BJ (cell line): ENCODE data around the gene HMCN2. TPM values are rescaled to one million over a fixed set of nuclear protein-coding genes. Genes with fewer than 3 reads are reported as not detected.
"Not testable (repeated sequence)": the region's sequence is repeated elsewhere in the genome, so short reads cannot be mapped to it uniquely, and the experiment has no call there.

Experiments
- CTCF ChIA-PET: fragments of 350-600 bp; formaldehyde crosslinking; extraction: SDS; loops from one replicate; lab custom pipeline; 2021; ENCODE audit warnings: antibody characterized with exemption, inconsistent platforms; lab: Yijun Ruan, JAX
- POLR2A ChIA-PET: fragments of 300-600 bp; sonication (Branson Sonifier 250); formaldehyde crosslinking; extraction: SDS; loops from one replicate; lab custom pipeline; 2021; ENCODE audit warnings: antibody characterized with exemption; lab: Charles Lee
- DNase-seq: peaks from one replicate; pipeline ENCODE4 v3.0.0-alpha.2; 2011; ENCODE audit warnings: low read depth
- H3K27me3 ChIP-seq: 2 replicates; pipeline ENCODE4 v1.6.0; 2011; ENCODE audit warnings: low read length; ENCODE audit not compliant: control insufficient read depth, insufficient read depth
- H3K36me3 ChIP-seq: 2 replicates; pipeline ENCODE4 v1.5.1; 2011; ENCODE audit warnings: low read length; ENCODE audit not compliant: control insufficient read depth, insufficient read depth
- H3K4me3 ChIP-seq: 2 replicates; pipeline ENCODE4 v1.5.1; 2011; ENCODE audit warnings: low read depth, mild to moderate bottlenecking, control low read depth, low read length
- polyA plus RNA-seq: library from polyadenylated mRNA; depleted of rRNA; stranded (reverse); fragments of >200 nt; gene quantifications from 2 replicates; pipeline ENCODE4 v1.2.3, GENCODE V29; 2011
- TF ChIP-seq, protein P1 (sequence below): IDR thresholded peaks from 2 replicates; pipeline ENCODE4 v1.5.1; 2011; ENCODE audit warnings: low read depth, mild to moderate bottlenecking, control low read depth, inconsistent platforms, low read length, moderate library complexity; ENCODE audit not compliant: insufficient read depth

HMCN2 gene
- polyA plus RNA-seq, 1 experiment, result not detected

- POLR2A ChIA-PET, result no interaction called here
- Histone ChIP-seq H3K27me3 (no peaks in the 10 kb centered on the region; the same call in 1 of the 2 replicates), H3K36me3 (no peaks in the 10 kb centered on the region), H3K4me3 (no peak overlapping the region)
- no peak for DNase-seq
- TF ChIP-seq, protein P1, sequence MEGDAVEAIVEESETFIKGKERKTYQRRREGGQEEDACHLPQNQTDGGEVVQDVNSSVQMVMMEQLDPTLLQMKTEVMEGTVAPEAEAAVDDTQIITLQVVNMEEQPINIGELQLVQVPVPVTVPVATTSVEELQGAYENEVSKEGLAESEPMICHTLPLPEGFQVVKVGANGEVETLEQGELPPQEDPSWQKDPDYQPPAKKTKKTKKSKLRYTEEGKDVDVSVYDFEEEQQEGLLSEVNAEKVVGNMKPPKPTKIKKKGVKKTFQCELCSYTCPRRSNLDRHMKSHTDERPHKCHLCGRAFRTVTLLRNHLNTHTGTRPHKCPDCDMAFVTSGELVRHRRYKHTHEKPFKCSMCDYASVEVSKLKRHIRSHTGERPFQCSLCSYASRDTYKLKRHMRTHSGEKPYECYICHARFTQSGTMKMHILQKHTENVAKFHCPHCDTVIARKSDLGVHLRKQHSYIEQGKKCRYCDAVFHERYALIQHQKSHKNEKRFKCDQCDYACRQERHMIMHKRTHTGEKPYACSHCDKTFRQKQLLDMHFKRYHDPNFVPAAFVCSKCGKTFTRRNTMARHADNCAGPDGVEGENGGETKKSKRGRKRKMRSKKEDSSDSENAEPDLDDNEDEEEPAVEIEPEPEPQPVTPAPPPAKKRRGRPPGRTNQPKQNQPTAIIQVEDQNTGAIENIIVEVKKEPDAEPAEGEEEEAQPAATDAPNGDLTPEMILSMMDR, result no peak
- CTCF ChIA-PET, result no interaction called here
Measured at GRCh38 chr9:130396581-130396980, 131.0 kb downstream of the HMCN2 start.

- CTCF ChIA-PET, result interaction anchor here (1.0 kb wide), 1 partner anchor 23 kb away, joined by 3 read pairs; no protein-coding TSS in a partner anchor
- DNase-seq, result no peak
Measured at GRCh38 chr9:130398487-130399240, 133.1 kb downstream of the HMCN2 start.

GRCh38 chr9:130399768-130400167 lies 134.2 kb downstream of the HMCN2 start:
- ChIA-PET POLR2A (no interaction called here), CTCF (no interaction called here)
- peaks cover 2% of the 10 kb centered on the region; the same call in 1 of the 2 replicates for H3K27me3 ChIP-seq
- no peak overlapping the region for H3K4me3 ChIP-seq
- H3K36me3 ChIP-seq, result no peaks in the 10 kb centered on the region
- TF ChIP-seq, protein P1, result no peak
- no peak for DNase-seq

More at GRCh38 chr9:130398487-130399240, 133.1 kb downstream of the HMCN2 start:
- Histone ChIP-seq H3K27me3 (peaks cover 2% of the 10 kb centered on the region; the same call in 1 of the 2 replicates), H3K36me3 (no peaks in the 10 kb centered on the region), H3K4me3 (no peak overlapping the region)
- TF ChIP-seq, protein P1, result no peak
- POLR2A ChIA-PET, result interaction anchor here (0.6 kb wide), 1 partner anchor 98 kb away, joined by 19 read pairs; no protein-coding TSS in a partner anchor

DNA sequence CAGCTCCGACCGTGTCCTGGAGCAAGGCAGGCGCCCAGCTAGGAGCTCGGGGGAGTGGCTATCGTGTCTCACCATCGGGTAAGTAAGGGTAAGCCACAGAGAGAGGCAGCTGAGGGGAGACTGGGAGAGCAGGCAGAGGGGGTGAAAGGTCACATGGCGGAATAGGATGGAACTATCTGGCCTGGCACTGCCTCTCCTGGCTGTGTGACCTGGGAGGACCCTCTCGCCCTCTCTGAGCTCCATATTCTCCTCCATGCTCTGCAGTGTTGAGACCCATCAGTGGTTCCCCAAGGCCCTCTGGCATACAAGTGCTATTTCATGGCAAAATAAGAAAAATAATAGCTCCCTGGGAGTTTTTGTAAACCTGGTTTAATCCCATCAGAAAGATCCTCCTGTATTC lies 135.3 kb downstream of the HMCN2 start:
- CTCF ChIA-PET, result interaction anchor here (1.0 kb wide), 1 partner anchor 16 kb away, joined by 3 read pairs; no protein-coding TSS in a partner anchor

DNA sequence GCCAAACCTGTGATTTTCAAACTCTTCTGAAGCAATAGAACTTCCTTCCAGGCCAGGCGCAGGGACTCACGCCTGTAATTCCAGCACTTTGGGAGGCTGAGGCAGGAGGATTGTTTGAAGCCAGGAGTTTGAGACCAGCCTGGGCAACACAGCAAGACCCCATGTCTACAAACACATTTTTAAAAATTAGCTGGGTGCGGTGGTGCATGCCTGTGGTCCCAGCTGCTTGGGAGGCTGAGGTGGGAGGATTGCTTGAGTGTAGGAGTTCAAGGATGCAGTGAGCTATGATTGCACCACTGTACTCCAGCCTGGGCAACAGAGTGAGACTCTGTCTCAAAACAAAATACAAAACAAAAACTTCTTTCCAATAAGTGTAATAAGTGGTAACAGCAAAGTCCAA lies 136.2 kb downstream of the HMCN2 start:
- CTCF ChIA-PET, result interaction anchor here (1.0 kb wide), 1 partner anchor 15 kb away, joined by 3 read pairs; no protein-coding TSS in a partner anchor
- POLR2A ChIA-PET, H3K36me3 ChIP-seq, H3K27me3 ChIP-seq, H3K4me3 ChIP-seq, DNase-seq: not testable (repeated sequence)

More for the DNA sequence above, 135.3 kb downstream of the HMCN2 start:
- TF ChIP-seq, protein P1, result no peak
- POLR2A ChIA-PET, result no interaction called here
- Histone ChIP-seq H3K4me3 (no peak overlapping the region), H3K27me3 (peaks cover 2% of the 10 kb centered on the region; the same call in 1 of the 2 replicates), H3K36me3 (no peaks in the 10 kb centered on the region)
- no peak for DNase-seq
